K562 (cell line): ENCODE results near the gene ZMYND8. TPM values are rescaled to one million over a fixed set of nuclear protein-coding genes. Genes with fewer than 3 reads are reported as not detected.

Experiments used
- ATAC-seq: fragments of 200-7000 bp; cut with Tn5 transposase; 3 replicates; pipeline ENCODE4 v1.9.1; 2020; ENCODE audit warnings: moderate library complexity
- BruUV-seq: library from RNA; stranded (reverse); fragments of 400-500 nt; replicated peaks from 2 replicates; lab custom pipeline; 2021; lab: Mats Ljungman, UMichigan
- CTCF ChIA-PET: fragments of 300-600 bp; formaldehyde crosslinking; extraction: SDS; loops from one replicate; lab custom pipeline; 2021; ENCODE audit warnings: low intra/inter-chr PET ratio; lab: Yijun Ruan, JAX
- POLR2A ChIA-PET: fragments of 300-600, 350-650 bp; sonication (Branson Sonifier 250); formaldehyde crosslinking; extraction: SDS; loops from one replicate; lab custom pipeline; 2021; ENCODE audit warnings: antibody characterized with exemption, inconsistent platforms; lab: Yijun Ruan, JAX
- DNase-seq, 4 experiments: peaks; one replicate each; pipeline versions ENCODE4 v3.0.0 to v3.0.0-alpha.2; 2011 to 2018; ENCODE audit warnings: low spot score in 3 of 4, mixed read lengths in 3 of 4; ENCODE audit errors: extremely low read depth in 1 of 4
- FAIRE-seq: peaks from 2 replicates; lab custom pipeline; 2011; peaks lifted over from hg19 to GRCh38; lab: Jason Lieb, UNC
- H2AFZ ChIP-seq: 2 replicates; pipeline ENCODE4 v1.6.0; 2011; ENCODE audit warnings: low read depth, low read length, control low read depth, inconsistent platforms
- H3K27ac ChIP-seq: fragments of 200-600 bp; 3 replicates; pipeline ENCODE4 v1.8.0; 2011; ENCODE audit warnings: low read depth, mild to moderate bottlenecking, control low read depth, inconsistent platforms, low read length, moderate library complexity, mixed read lengths; ENCODE audit errors: extremely low read depth
- H3K27me3 ChIP-seq, 2 experiments: fragments of 300-600 bp in 1 of 2; 2 replicates in 1 of 2; 3 replicates in 1 of 2; pipeline versions ENCODE4 v1.6.0 to v1.8.0; 2011; ENCODE audit warnings: inconsistent platforms in 2 of 2, low read length in 2 of 2, mild to moderate bottlenecking in 1 of 2, mixed read lengths in 1 of 2, moderate library complexity in 1 of 2; ENCODE audit not compliant: control insufficient read depth in 2 of 2, insufficient read depth in 2 of 2
- H3K36me3 ChIP-seq: fragments of 300-600 bp; 3 replicates; pipeline ENCODE4 v1.8.0; 2011; ENCODE audit warnings: mild to moderate bottlenecking, low read length, inconsistent platforms; ENCODE audit not compliant: control insufficient read depth, insufficient read depth
- H3K4me1 ChIP-seq, 2 experiments: fragments of 200-600 bp in 1 of 2; replicated peaks in 1 of 2; 2 replicates in 1 of 2; 3 replicates in 1 of 2; pipeline versions ENCODE4 v1.5.1 to v1.8.0; 2011; ENCODE audit warnings: inconsistent platforms in 2 of 2, low read length in 2 of 2, mild to moderate bottlenecking in 1 of 2, mixed read lengths in 1 of 2, moderate library complexity in 1 of 2; ENCODE audit not compliant: control insufficient read depth in 2 of 2, insufficient read depth in 2 of 2
- H3K4me2 ChIP-seq: 2 replicates; pipeline ENCODE4 v1.6.1; 2011; ENCODE audit warnings: low read length, control low read depth, inconsistent platforms, mixed read lengths; ENCODE audit not compliant: insufficient read depth
- H3K4me3 ChIP-seq: fragments of 200-600 bp; sonication (generic), shearing (Covaris generic); 2 replicates; pipeline ENCODE4 v1.5.1; 2016; ENCODE audit warnings: control low read depth, inconsistent platforms
- H3K79me2 ChIP-seq: fragments of 200-600 bp; 3 replicates; pipeline ENCODE4 v1.8.0; 2011; ENCODE audit warnings: low read length, inconsistent platforms; ENCODE audit not compliant: control insufficient read depth, insufficient read depth
- H3K9ac ChIP-seq, 2 experiments: 2 replicates each; pipeline versions ENCODE4 v1.6.0 to v1.6.1; 2011; ENCODE audit warnings: low read depth in 2 of 2, low read length in 2 of 2, control low read depth in 1 of 2, inconsistent platforms in 1 of 2, mild to moderate bottlenecking in 1 of 2, mixed read lengths in 1 of 2; ENCODE audit not compliant: insufficient read depth in 1 of 2
- H3K9me1 ChIP-seq: one replicate; pipeline ENCODE4 v1.6.0; 2011; ENCODE audit warnings: inconsistent platforms, mild to moderate bottlenecking, low read length, moderate library complexity; ENCODE audit not compliant: control insufficient read depth, insufficient read depth
- H3K9me3 ChIP-seq: replicated peaks from 2 replicates; pipeline ENCODE4 v1.5.1; 2011; ENCODE audit warnings: low read depth, low read length, inconsistent platforms; ENCODE audit not compliant: control insufficient read depth, insufficient read depth
- H4K20me1 ChIP-seq: replicated peaks from 2 replicates; pipeline ENCODE4 v1.6.1; 2011; ENCODE audit warnings: low read length, inconsistent platforms, mixed read lengths; ENCODE audit not compliant: control insufficient read depth, insufficient read depth
- GTF2A2 ChIP-seq: IDR thresholded peaks from 2 replicates; pipeline ENCODE4 v1.6.1; 2016; ENCODE audit warnings: mild to moderate bottlenecking, missing genetic modification characterization, missing compliant biosample characterization
- HDAC8 ChIP-seq: fragments of 450-650 bp; IDR thresholded peaks from 2 replicates; pipeline ENCODE4 v1.6.1; 2016; ENCODE audit warnings: mild to moderate bottlenecking, missing genetic modification characterization, moderate library complexity, missing compliant biosample characterization
- POLR2G ChIP-seq: fragments of 200-400 bp; formaldehyde crosslinking; IDR thresholded peaks from 2 replicates; pipeline ENCODE4 v1.6.1; 2017; ENCODE audit warnings: low read depth, mild to moderate bottlenecking, antibody characterized with exemption, low read length, moderate library complexity
- RBM22 ChIP-seq: fragments of 200-400 bp; formaldehyde crosslinking; IDR thresholded peaks from 2 replicates; pipeline ENCODE4 v1.6.1; 2018; ENCODE audit warnings: low read length, low read depth; ENCODE audit not compliant: poor library complexity, severe bottlenecking
- SMC3 ChIP-seq: conservative IDR thresholded peaks from 2 replicates; pipeline ENCODE4 v1.6.1; 2011; ENCODE audit warnings: low read depth, low read length, improper control_type of control experiment; ENCODE audit not compliant: insufficient read depth
- ZBTB11 ChIP-seq, 3 experiments: fragments of 200-800 bp in 1 of 3; fragments of 250-450 bp in 1 of 3; fragments of 450-650 bp in 1 of 3; sonication (Bioruptor Pico) in 1 of 3; sonication (Bioruptor generic) in 1 of 3; formaldehyde crosslinking in 1 of 3; IDR thresholded peaks; 2 replicates each; pipeline versions ENCODE4 v1.6.1 to v1.8.0; 2016 to 2022; ENCODE audit warnings: mild to moderate bottlenecking in 2 of 3, missing genetic modification characterization in 2 of 3, missing compliant biosample characterization in 1 of 3, moderate library complexity in 1 of 3
- ZNF766 ChIP-seq: fragments of 200-800 bp; sonication (Bioruptor generic); conservative IDR thresholded peaks from 2 replicates; pipeline ENCODE4 v1.6.1; 2016; ENCODE audit warnings: missing genetic modification characterization, missing compliant biosample characterization
- WGBS: fragments of 100-300 bp; shearing (Covaris generic); methylation state at CpG from one replicate; pipeline ENCODE4 v1.1.6; 2016; ENCODE audit warnings: low coverage, mixed read lengths; ENCODE audit not compliant: insufficient coverage; ENCODE audit errors: missing lambda C conversion rate; 5-methylcytosine and 5-hydroxymethylcytosine counted together
- in situ Hi-C: fragments of 300-500 bp; cut with MboI; formaldehyde crosslinking; loops from 4 replicates; pipeline ENCODE4 v1.15.0; 2018; ENCODE audit warnings: inconsistent platforms, mixed read lengths
- intact Hi-C: fragments of 100-400 bp; cut with micrococcal nuclease; formaldehyde crosslinking; loops from 2 replicates; pipeline ENCODE4 v1.14.2; 2022
- polyA plus RNA-seq, 8 experiments: library from polyadenylated mRNA; depleted of rRNA in 4 of 8; stranded (reverse) in 5 of 8; unstranded in 3 of 8; fragments of >200 nt; fragmentation: Nextera tagmentation in 2 of 8; fragmentation: Illumina TruSeq in 1 of 8; extraction: Ambion mirVana in 2 of 8; extraction: Trizol in 1 of 8; gene quantifications; 2 replicates each; pipeline versions ENCODE4 v1.2.1 to v1.2.3, GENCODE V29; 2011 to 2014; ENCODE audit warnings: inconsistent platforms in 1 of 8, missing spikeins in 1 of 8
- total RNA-seq, 7 experiments: library from RNA; depleted of rRNA in 6 of 7; stranded (reverse); fragments of >200 nt in 6 of 7; fragmentation: Illumina TruSeq in 2 of 7; extraction: Trizol in 2 of 7; gene quantifications; 2 replicates each; pipeline versions ENCODE4 v1.2.1 to v1.2.3, GENCODE V29; 2011 to 2021; ENCODE audit warnings: low replicate concordance in 1 of 7
- TF ChIP-seq, protein P1 (sequence below), 3 experiments: IDR thresholded peaks in 2 of 3; conservative IDR thresholded peaks in 1 of 3; 2 replicates each; pipeline ENCODE4 v1.5.1; 2011 to 2012; ENCODE audit warnings: low read length in 3 of 3, mild to moderate bottlenecking in 3 of 3, control low read depth in 2 of 3, improper control_type of control experiment in 1 of 3, inconsistent platforms in 1 of 3, low read depth in 1 of 3, mixed read lengths in 1 of 3, moderate library complexity in 1 of 3; ENCODE audit not compliant: insufficient read depth in 2 of 3
- TF ChIP-seq, protein P2 (sequence below): fragments of 450-650 bp; IDR thresholded peaks from 2 replicates; pipeline ENCODE4 v1.6.1; 2017; ENCODE audit warnings: antibody characterized with exemption, mild to moderate bottlenecking

The ZMYND8 gene
- total and polyA plus RNA-seq, 9 of the 15 experiments (the other 6 are each of a cell fraction or from before 2014, with no cell fraction given), result 31.8 to 148 (median 71.9) TPM

GRCh38 chr20:47220161-47220582 lies 136.3 kb downstream of the ZMYND8 start:
- Histone ChIP-seq H4K20me1 (peaks cover 13% of the 10 kb centered on the region; the same call in 1 of the 2 replicates), H3K9me3 (no peaks in the 10 kb centered on the region), H3K79me2 (peaks cover 72% of the 10 kb centered on the region), H2AFZ (no peak overlapping the region), H3K9me1 (no peaks in the 10 kb centered on the region), H3K9ac (no peak overlapping the region), H3K27me3 (no peaks in the 10 kb centered on the region; a peak in 1 of 5 replicates), H3K27ac (no peak overlapping the region), H3K4me2 (no peak overlapping the region), H3K36me3 (peaks cover 95% of the 10 kb centered on the region), H3K4me3 (no peak overlapping the region), H3K4me1 (peaks cover 0 to 4% of the 10 kb centered on the region in 2 experiments; a peak in 2 of 5 replicates)
- peak; percentile 62 for FAIRE-seq
- 74% methylated on average over 8 of the region's 8 CpGs for WGBS
- ATAC-seq, result peak; percentile 88
- ChIA-PET POLR2A (interaction anchor here (0.6 to 2.8 kb wide), 2 partner anchors 13 to 90 kb away, joined by 3 to 12 read pairs; no protein-coding TSS in a partner anchor), CTCF (interaction anchor here (0.6 kb wide), 1 partner anchor 15 kb away, joined by 3 read pairs; no protein-coding TSS in a partner anchor)
- in situ Hi-C loops, result no loop called here
- intact Hi-C loops, result no loop called here
- no TSS peak for BruUV-seq
- peak; percentile 41 to 72 (median 58) for DNase-seq
- TF ChIP-seq RBM22 (peak; percentile 73), GTF2A2 (tag) (no peak), POLR2G (peak; percentile 46), ZBTB11 (CRISPR knock-in tag; IDR thresholded peaks at IDR 0.05) (peak in 1 of 3 experiments; percentile 92; a peak in 2 of 6 replicates), SMC3 (0 out of 2 replicates have a peak, but pooled peaks have one; percentile 22), HDAC8 (tag) (no peak), ZNF766 (CRISPR knock-in tag) (peak; percentile 34; the same call in 1 of the 2 replicates)
- TF ChIP-seq, protein P1, sequence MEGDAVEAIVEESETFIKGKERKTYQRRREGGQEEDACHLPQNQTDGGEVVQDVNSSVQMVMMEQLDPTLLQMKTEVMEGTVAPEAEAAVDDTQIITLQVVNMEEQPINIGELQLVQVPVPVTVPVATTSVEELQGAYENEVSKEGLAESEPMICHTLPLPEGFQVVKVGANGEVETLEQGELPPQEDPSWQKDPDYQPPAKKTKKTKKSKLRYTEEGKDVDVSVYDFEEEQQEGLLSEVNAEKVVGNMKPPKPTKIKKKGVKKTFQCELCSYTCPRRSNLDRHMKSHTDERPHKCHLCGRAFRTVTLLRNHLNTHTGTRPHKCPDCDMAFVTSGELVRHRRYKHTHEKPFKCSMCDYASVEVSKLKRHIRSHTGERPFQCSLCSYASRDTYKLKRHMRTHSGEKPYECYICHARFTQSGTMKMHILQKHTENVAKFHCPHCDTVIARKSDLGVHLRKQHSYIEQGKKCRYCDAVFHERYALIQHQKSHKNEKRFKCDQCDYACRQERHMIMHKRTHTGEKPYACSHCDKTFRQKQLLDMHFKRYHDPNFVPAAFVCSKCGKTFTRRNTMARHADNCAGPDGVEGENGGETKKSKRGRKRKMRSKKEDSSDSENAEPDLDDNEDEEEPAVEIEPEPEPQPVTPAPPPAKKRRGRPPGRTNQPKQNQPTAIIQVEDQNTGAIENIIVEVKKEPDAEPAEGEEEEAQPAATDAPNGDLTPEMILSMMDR (IDR thresholded peaks at IDR 0.05 in 2 of 3, conservative IDR thresholded peaks at IDR 0.05 in 1 of 3; ENCODE audit: insufficient read depth in 2 of 3, low read depth in 1 of 3, low read length in 3 of 3), result peak; percentile 65 to 72 (median 68)
- TF ChIP-seq, protein P2, sequence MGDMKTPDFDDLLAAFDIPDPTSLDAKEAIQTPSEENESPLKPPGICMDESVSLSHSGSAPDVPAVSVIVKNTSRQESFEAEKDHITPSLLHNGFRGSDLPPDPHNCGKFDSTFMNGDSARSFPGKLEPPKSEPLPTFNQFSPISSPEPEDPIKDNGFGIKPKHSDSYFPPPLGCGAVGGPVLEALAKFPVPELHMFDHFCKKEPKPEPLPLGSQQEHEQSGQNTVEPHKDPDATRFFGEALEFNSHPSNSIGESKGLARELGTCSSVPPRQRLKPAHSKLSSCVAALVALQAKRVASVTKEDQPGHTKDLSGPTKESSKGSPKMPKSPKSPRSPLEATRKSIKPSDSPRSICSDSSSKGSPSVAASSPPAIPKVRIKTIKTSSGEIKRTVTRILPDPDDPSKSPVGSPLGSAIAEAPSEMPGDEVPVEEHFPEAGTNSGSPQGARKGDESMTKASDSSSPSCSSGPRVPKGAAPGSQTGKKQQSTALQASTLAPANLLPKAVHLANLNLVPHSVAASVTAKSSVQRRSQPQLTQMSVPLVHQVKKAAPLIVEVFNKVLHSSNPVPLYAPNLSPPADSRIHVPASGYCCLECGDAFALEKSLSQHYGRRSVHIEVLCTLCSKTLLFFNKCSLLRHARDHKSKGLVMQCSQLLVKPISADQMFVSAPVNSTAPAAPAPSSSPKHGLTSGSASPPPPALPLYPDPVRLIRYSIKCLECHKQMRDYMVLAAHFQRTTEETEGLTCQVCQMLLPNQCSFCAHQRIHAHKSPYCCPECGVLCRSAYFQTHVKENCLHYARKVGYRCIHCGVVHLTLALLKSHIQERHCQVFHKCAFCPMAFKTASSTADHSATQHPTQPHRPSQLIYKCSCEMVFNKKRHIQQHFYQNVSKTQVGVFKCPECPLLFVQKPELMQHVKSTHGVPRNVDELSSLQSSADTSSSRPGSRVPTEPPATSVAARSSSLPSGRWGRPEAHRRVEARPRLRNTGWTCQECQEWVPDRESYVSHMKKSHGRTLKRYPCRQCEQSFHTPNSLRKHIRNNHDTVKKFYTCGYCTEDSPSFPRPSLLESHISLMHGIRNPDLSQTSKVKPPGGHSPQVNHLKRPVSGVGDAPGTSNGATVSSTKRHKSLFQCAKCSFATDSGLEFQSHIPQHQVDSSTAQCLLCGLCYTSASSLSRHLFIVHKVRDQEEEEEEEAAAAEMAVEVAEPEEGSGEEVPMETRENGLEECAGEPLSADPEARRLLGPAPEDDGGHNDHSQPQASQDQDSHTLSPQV, result 0 out of 2 replicates have a peak, but pooled peaks have one; percentile 27
